NCI-H2196 (cell line): ENCODE data around the gene NANS.
"Not testable (repeated sequence)": the region's sequence is repeated elsewhere in the genome, so short reads cannot be mapped to it uniquely, and the experiment has no call there.

Experiments used
- DNase-seq: peaks from one replicate; lab custom pipeline; 2025; ENCODE audit not compliant: unreplicated experiment; lab: John Stamatoyannopoulos, UW

Gene NANS

DNA sequence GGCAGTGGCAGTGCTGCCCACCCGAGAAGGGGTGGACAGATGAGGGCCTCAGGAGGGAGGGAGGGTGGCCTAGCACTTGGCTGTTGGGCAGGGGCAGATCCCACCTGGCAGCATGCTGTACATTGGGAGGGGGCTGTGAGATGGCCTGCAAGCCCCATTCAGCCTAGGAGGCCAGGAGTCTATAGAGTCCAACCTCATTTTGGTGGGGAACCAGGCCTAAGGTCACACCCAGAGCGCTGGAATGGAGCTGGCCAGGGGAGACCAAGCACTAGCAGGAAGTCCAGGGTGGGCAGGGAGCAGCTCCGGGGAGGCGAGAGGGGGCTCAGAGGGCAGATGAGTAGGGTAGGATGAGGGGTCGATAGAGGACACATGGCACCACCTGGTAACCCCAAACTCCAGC, 39.6 kb downstream of the NANS start:
- DNase-seq = no peak

DNA sequence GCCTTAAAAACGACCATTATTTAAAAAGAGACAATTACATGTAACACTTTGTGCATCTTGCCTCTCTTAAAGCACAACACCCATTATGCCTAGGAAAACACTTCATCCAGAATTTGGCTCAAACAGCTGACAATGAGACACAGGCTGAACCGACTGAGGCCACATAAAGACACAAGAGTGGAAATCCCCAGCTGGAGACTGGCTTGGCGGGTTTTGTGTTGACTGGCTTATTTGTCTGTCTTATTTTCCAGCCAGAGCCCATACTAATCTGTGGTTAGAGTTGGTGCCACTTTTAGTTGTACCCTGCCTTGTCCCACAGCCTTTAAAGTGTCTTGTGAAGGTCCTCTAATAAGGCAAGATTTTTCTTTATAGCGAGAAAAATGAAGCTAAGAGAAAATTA, 41.3 kb downstream of the NANS start:
- peak; percentile 59 for DNase-seq

GRCh38 chr9:98099346-98099745, 42.8 kb downstream of the NANS start:
- no peak for DNase-seq

- DNase-seq = peak; percentile 71
Measured at GRCh38 chr9:98099898-98100297, 43.4 kb downstream of the NANS start.

GRCh38 chr9:98100456-98100855, 43.9 kb downstream of the NANS start:
- DNase-seq = no peak

GRCh38 chr9:98101416-98101815, 44.9 kb downstream of the NANS start:
- no peak for DNase-seq

DNA sequence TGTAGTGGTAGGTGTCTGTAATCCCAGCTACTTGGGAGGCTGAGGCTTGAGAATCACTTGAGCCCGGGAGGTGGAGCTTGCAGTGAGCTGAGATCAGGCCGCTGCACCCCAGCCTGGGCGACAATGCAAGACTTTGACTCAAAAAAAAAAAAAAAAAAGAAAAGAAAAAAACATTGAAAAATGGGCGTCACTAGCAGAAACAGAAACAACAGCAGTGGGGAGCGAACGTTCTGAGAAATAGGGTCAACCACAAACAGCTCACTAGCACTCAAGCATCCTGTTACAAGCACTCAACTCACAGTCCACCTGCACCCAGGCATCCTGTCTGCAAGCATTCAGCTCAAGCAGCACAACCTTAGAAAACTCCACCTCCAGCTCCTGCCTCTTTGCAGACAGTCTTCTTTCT, 45.3 kb downstream of the NANS start:
- DNase-seq = peak; percentile 66

DNA sequence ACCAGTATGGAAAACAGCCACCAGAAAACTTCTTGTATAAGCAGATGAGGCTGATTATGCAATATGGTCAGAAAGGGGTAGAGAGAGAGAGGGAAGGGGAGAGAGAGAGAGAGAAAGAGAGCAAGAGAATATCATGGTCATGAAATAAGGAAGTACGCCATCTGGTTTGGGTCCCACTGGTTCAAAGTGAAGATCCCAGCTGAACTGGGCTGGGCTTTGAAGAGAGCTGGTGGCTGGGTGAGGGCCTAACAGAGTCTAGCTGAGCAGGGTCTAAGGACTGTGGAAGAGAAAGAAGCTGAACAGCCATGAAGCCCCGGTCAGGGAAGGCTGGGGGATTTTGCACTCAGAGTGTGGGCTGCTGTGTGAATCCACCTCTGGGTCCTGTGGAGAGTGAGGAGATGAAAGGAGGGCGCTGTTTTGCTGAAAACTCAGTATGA, 47.9 kb downstream of the NANS start:
- no peak for DNase-seq

DNA sequence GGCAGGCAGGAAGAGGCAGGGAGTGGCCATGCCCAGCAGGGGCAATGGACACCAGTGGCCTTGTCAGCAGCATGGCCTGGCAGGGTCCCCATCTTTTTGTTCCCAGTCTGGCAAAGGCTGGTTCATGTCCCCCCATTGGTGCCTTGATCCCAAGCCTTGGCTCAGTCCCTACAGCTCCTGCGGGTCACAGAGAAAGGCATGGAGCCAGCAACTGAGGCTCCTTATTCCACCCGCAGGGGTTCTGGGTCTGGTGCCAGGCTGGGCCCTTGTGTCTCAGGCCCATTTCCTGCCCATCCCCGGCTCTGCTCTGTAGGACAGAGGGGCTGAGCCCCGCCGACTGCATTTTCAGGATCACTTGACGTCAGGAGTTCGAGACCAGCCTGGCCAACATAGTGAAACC, 48.5 kb downstream of the NANS start:
- DNase-seq = no peak

GRCh38 chr9:98107926-98108325, 51.4 kb downstream of the NANS start:
- DNase-seq = no peak

- no peak for DNase-seq
Measured at GRCh38 chr9:98108531-98109031, 52.0 kb downstream of the NANS start.

DNA sequence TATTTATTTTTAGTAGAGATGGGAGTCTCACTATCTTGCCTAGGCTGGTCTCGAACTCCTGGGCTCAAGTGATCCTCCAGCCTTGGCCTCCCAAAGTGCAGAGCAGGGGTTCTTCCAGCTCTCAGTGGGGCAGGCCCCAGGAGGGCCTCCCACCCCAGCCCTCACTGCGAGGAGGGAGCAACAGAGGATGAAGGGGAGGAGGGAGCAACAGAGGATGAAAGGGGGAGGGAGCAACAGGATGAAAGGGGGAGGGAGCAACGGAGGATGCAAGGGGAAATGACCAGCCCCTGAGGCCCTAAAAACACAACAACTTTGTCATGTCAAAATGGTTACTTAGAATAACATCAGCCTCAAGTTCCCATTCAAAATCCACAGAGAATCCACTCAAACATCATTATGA, 52.5 kb downstream of the NANS start:
- no peak for DNase-seq

DNA sequence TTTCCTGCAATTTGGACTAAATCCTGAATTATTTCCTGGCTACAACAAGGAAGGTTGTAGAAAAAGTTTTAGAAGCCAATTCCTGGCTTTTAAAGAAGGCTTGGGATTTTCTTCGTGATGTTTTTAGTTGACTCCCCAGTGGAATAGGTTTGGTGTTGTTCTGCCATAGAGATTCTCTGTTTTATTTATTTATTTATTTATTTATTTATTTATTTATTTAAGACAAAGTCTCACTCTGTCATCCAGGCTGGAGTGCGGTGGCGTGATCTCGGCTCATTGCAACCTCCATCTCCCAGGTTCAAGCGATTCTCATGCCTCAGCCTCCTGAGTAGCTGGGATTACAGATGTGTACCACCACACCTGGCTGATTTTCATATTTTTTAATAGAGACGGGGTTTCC, 60.6 kb downstream of the NANS start:
- not testable (repeated sequence) for DNase-seq

- peak; percentile 6 for DNase-seq
Measured at GRCh38 chr9:98117984-98118639, 61.6 kb downstream of the NANS start.

DNA sequence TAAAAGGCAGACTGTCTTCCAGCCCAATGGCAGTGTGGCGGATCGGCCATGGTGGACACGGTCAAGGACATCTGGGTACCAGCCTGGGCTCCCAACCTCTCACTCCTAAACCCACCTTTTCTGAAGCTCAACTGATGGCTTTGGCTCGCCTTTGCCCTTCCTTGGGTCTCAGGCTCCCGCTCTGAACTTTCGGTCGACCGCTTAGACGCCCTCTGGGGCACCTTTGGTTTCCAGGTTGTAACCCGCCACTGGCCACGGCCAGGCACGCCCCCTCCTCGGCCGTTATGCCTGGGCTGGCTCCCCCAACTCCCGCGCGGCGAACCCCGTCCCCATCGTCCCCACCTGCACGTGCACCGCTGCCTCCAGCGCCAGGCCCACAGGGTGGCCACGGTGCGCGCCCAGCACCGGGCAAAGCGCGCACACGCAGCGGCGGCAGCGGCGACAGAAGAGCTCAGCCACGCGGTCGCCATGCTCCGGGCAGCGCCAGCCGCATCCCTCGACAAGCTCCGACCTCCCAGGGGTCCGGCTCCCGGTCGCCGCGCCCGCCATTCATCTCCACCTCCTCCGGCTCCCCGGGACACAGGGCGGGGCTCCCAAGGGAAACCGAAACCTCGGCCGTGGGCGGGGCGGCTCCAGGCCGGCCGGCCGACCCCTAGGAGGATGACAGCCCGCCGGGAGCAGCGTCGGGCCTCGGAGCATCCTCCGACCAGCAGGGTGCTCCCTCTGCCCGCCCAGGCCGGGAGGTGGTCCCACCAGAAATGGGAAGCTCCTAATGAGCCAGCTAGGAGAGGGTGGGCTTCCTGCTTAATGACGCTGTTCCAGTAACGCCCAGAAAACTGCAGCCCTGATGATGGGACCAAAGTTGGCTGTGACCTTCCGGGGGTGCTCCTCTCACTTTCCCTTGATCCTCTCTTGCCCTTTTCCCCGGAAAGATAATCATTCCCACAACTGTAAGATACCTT, 62.4 kb downstream of the NANS start, which contains the start of gene TRIM14:
Gene TRIM14 (minus strand): TSS at position 583 of the 962 bp plus-strand sequence. CDS start 34 bp downstream, at position 549.
- peak; percentile 57 for DNase-seq

- DNase-seq = no peak
Measured at GRCh38 chr9:98120476-98120875, 63.9 kb downstream of the NANS start.

GRCh38 chr9:98121058-98121457, 64.5 kb downstream of the NANS start:
- peak; percentile 58 for DNase-seq

DNA sequence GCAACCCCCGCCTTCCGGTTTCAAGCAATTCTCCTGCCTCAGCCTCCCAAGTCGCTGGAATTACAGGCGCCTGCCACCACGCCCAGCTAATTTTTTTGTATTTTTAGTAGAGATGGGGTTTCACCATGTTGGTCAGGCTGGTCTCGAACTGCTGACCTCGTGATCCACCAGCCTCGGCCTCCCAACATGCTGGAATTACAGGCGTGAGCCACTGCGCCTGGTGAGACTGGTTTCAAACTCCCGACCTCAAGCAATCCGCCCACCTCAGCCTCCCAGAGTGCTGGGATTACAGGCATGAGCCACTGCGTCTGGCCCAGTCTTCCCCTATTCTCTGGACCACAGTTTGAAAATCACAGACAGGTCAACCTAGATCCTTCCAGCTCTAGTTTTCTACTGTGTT, 67.6 kb downstream of the NANS start:
- DNase-seq = not testable (repeated sequence)

DNA sequence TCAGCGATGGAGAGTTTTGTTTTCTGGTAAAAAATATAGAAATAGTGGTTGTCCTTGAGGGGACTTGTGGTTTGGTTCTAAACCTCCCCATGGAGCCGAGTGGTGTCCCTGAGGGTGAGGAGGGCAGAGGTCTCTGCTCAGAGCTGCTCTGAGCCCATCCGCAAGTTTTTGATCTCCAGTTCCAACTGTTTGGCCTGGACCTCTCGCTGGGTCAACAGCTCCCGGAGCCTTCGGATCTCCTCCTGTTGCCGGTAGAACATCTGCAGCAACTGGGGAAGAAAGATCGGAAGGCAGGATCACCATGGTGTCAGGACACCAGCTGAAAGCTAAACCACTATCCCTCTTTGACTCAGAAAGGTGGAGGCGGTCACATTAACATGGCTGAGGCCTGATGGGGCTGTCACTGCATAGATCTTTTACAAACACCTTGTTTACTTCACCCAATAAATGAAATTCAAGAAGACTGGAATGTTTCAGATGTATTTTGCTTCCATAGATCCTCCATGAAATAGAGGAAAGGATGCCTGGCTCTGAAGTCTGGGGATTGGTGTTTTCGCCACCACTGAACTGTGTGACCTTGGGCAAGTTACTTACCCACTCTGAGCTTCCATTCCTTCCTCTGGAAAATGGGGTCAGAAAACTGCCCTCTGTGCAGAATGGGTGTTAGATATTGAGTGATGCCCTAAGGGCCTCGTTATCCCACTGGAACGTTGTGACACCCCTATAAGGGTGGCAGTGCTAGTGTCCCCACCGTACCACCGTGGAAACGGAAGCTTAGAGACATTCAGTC, 68.3 kb downstream of the NANS start:
- DNase-seq = no peak

DNA sequence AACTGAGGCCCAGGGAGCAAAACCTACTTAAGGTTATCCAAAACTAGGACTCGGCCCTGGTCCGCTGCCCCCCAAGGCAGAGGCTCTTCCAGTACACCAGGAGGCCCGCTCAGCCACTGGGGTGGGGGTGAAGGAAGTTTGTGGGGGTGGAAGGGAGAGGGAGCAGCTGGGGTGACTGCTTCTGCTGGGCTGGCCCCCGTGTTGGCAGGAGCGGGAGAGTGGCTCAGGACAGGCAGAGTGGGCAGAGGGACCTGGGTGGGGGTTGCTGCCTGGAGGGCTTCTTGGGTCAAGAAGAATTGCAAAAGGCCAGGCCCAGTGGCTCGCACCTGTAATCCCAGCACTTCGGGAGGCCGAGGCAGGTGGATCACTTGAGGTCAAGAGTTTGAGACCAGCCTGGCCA, 70.7 kb downstream of the NANS start:
- no peak for DNase-seq

- no peak for DNase-seq
Measured at GRCh38 chr9:98128316-98128715, 71.8 kb downstream of the NANS start.
